Fibroblast of mammary gland (primary cell): ENCODE results near the gene PTPRN2.
"Not testable (repeated sequence)": the region's sequence is repeated elsewhere in the genome, so short reads cannot be mapped to it uniquely, and the experiment has no call there.

Source experiments
- DNase-seq: peaks from one replicate; pipeline ENCODE4 v3.0.0-alpha.2; 2010; ENCODE audit warnings: low read depth
- H3K4me3 ChIP-seq: 2 replicates; pipeline ENCODE4 v1.5.1; 2011; ENCODE audit warnings: low read depth, mild to moderate bottlenecking, low read length, moderate library complexity; ENCODE audit not compliant: control insufficient read depth
- TF ChIP-seq, protein P1 (sequence below): conservative IDR thresholded peaks from 2 replicates; pipeline ENCODE4 v1.5.1; 2011; ENCODE audit warnings: low read depth, low read length, inconsistent platforms; ENCODE audit not compliant: control insufficient read depth, insufficient read depth

Gene PTPRN2

DNA sequence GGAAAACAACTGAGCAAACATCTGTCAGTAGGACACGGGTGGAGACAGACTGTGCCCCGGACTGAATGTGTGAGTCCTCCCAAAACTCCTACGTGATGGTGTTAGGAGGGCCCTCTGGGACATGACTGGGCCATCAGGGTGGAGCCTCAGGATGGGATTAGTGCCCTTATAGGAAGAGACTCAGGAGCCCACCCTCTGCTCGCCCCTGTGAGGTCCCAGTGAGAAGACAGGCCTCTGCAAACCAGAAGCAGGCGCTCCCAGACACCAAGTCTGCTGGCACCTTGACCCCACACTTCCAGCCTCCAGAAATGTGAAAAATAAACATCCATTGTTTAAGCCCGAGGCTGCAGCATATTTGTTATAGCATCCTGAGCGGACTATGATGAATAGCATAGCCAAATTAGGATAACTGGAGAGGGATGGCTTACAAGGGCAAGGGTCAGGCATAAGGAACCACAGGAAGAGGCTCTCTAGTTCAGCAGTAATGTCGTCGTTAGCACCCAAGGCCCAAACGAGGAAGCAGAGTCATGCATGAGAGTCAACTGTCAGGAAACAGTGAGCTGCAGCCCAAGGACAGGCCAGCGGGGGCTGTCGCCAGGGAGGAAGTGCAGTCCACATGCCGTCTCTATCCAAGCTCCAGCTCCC is 50.6 kb downstream of the PTPRN2 start:
- no peak for DNase-seq
- no peak overlapping the region for H3K4me3 ChIP-seq
- TF ChIP-seq, protein P1, sequence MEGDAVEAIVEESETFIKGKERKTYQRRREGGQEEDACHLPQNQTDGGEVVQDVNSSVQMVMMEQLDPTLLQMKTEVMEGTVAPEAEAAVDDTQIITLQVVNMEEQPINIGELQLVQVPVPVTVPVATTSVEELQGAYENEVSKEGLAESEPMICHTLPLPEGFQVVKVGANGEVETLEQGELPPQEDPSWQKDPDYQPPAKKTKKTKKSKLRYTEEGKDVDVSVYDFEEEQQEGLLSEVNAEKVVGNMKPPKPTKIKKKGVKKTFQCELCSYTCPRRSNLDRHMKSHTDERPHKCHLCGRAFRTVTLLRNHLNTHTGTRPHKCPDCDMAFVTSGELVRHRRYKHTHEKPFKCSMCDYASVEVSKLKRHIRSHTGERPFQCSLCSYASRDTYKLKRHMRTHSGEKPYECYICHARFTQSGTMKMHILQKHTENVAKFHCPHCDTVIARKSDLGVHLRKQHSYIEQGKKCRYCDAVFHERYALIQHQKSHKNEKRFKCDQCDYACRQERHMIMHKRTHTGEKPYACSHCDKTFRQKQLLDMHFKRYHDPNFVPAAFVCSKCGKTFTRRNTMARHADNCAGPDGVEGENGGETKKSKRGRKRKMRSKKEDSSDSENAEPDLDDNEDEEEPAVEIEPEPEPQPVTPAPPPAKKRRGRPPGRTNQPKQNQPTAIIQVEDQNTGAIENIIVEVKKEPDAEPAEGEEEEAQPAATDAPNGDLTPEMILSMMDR: no peak

DNA sequence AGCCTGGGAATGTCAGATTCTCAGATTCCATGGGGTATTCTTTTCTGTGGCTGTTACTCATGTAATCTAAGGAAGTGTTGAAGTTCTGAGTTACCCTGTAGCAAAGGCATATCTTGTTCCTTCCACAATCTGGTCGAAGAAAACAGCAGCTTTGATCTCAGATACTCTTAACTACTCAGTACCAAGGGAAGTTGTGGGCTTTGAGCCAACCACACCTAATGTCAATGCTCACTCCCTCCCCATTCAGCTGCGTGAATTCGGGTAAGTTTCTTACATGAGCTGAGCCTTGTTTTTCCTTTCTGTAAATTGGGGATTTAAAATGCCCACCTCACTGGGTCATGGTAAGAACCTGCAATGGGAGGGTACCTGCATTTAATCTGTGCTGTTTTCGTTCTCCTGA is 52.5 kb downstream of the PTPRN2 start:
- H3K4me3 ChIP-seq: no peak overlapping the region
- DNase-seq: no peak
- TF ChIP-seq, protein P1: no peak

DNA sequence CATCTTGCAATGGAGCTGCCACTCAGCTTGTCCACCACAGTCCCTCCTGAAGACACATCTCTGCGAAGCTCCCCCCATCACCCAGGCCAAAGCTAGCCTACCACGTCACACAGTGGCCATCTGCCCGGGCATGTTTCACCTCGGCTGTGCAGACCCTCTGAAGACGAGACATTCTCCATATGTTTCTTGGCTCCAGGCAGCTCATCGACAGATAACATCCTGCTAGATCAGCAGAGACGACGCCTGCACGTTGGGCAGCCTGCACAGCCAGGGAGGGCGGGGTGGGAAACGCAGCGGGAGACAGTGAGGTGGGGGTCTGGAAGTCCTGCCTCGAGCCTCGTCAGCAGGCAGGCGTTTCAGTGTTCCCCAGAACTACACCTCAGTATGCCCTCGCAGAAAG is 53.0 kb downstream of the PTPRN2 start:
- H3K4me3 ChIP-seq: no peak overlapping the region
- TF ChIP-seq, protein P1: no peak
- no peak for DNase-seq

DNA sequence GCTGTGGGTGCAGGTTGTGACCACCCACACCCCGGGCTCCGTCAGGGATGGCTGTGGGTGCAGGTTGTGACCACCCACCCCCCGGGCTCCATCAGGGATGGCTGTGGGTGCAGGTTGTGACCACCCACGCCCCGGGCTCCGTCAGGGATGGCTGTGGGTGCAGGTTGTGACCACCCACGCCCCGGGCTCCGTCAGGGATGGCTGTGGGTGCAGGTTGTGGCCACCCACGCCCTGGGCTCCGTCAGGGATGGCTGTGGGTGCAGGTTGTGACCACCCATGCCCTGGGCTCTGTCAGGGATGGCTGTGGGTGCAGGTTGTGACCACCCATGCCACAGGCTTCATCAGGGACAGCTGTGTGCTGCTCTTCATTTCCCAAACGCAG is 53.5 kb downstream of the PTPRN2 start:
- DNase-seq, H3K4me3 ChIP-seq: not testable (repeated sequence)

DNA sequence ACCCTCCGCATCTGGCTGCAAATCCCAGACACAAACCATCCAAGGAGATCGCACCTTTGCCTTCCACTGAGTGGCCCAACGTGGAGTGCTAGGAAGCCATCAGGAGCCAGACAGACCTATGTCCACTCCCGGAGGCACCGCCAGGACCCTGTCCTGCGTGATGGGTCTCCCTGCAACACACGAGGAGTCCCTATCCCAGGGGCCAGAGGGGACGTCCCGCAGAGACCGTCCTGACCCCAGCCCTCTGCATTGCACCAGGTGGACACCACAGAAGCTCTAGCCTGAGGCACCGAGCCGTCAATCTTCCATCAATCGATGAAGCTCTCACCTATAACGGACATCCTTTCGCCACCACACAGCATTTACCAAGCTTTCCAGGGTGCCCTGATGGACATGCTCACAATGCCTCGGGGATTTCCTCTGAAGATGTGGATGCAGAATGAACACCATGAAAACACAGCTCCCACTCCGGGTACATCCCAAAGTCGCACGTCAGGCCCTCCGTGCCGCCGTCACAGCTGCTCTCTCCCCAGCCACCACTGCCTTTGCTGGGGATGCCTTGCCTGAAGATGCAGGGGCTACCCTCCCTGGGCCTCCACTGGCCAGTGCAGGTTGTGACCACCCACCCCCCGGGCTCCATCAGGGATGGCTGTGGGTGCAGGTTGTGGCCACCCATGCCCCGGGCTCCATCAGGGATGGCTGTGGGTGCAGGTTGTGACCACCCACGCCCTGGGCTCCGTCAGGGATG is 54.1 kb downstream of the PTPRN2 start:
- H3K4me3 ChIP-seq: no peak overlapping the region
- no peak for DNase-seq
- TF ChIP-seq, protein P1: no peak

DNA sequence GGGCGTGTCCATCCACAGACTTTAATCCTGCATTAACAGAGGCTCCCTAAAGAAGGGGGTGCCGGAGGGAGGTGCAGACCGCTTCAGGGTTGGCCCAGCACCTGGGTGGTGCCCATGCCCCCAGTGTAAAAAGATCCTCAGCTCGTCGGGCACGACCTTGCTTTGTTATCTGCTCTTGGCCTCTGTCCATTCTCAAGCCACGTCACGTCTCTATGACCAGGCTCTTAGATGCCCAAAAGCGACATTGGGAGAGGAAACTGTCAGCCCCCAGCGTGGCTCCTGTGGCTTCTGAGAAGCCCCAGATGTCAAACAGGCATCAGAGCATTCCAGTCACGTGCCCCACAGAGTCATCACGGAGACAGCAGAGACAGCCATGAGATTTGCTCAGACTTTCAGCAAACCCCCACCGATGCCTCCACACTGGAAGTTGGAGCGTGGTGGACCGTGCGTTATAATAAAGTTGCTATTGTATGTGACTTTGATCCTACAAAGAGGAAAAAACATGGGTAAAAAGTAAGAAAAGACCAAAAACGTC is 55.5 kb downstream of the PTPRN2 start:
- TF ChIP-seq, protein P1: no peak

DNA sequence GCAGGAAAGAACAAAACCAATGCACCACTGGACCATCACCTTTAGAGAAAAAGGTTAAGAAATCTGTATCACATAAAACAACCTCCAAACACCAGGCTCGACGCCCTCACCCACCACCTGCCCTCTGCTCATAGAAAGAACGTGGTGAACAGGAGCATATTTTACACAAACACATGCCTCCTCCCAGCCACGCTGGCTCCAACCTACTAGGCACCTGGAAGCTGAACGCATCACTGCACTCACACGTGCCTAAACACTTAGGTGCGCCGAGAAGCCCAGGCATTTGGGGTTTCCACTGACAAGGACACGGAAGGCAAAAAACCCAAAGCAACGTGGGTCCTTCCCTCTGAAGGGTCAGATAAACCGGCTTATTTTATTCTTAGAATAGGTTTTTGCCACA is 56.0 kb downstream of the PTPRN2 start:
- TF ChIP-seq, protein P1: no peak
- no peak for DNase-seq
- no peak overlapping the region for H3K4me3 ChIP-seq

More for the DNA sequence above, 55.5 kb downstream of the PTPRN2 start:
- H3K4me3 ChIP-seq: no peak overlapping the region
- no peak for DNase-seq
